K562 (cell line): ENCODE data around the gene OR8G5. TPM values are rescaled to one million over a fixed set of nuclear protein-coding genes. Genes with fewer than 3 reads are reported as not detected.

Experiments used
- ATAC-seq: fragments of 200-7000 bp; cut with Tn5 transposase; 3 replicates; pipeline ENCODE4 v1.9.1; 2020; ENCODE audit warnings: moderate library complexity
- BruUV-seq: library from RNA; stranded (reverse); fragments of 400-500 nt; replicated peaks from 2 replicates; lab custom pipeline; 2021; lab: Mats Ljungman, UMichigan
- CTCF ChIA-PET: fragments of 300-600 bp; formaldehyde crosslinking; extraction: SDS; loops from one replicate; lab custom pipeline; 2021; ENCODE audit warnings: low intra/inter-chr PET ratio; lab: Yijun Ruan, JAX
- POLR2A ChIA-PET: fragments of 300-600, 350-650 bp; sonication (Branson Sonifier 250); formaldehyde crosslinking; extraction: SDS; loops from one replicate; lab custom pipeline; 2021; ENCODE audit warnings: antibody characterized with exemption, inconsistent platforms; lab: Yijun Ruan, JAX
- DNase-seq, 4 experiments: peaks; one replicate each; pipeline versions ENCODE4 v3.0.0 to v3.0.0-alpha.2; 2011 to 2018; ENCODE audit warnings: low spot score in 3 of 4, mixed read lengths in 3 of 4; ENCODE audit errors: extremely low read depth in 1 of 4
- FAIRE-seq: peaks from 2 replicates; lab custom pipeline; 2011; peaks lifted over from hg19 to GRCh38; lab: Jason Lieb, UNC
- H2AFZ ChIP-seq: 2 replicates; pipeline ENCODE4 v1.6.0; 2011; ENCODE audit warnings: low read depth, low read length, control low read depth, inconsistent platforms
- H3K27ac ChIP-seq: fragments of 200-600 bp; 3 replicates; pipeline ENCODE4 v1.8.0; 2011; ENCODE audit warnings: low read depth, mild to moderate bottlenecking, control low read depth, inconsistent platforms, low read length, moderate library complexity, mixed read lengths; ENCODE audit errors: extremely low read depth
- H3K27me3 ChIP-seq, 2 experiments: fragments of 300-600 bp in 1 of 2; 2 replicates in 1 of 2; 3 replicates in 1 of 2; pipeline versions ENCODE4 v1.6.0 to v1.8.0; 2011; ENCODE audit warnings: inconsistent platforms in 2 of 2, low read length in 2 of 2, mild to moderate bottlenecking in 1 of 2, mixed read lengths in 1 of 2, moderate library complexity in 1 of 2; ENCODE audit not compliant: control insufficient read depth in 2 of 2, insufficient read depth in 2 of 2
- H3K36me3 ChIP-seq: fragments of 300-600 bp; 3 replicates; pipeline ENCODE4 v1.8.0; 2011; ENCODE audit warnings: mild to moderate bottlenecking, low read length, inconsistent platforms; ENCODE audit not compliant: control insufficient read depth, insufficient read depth
- H3K4me1 ChIP-seq, 2 experiments: fragments of 200-600 bp in 1 of 2; replicated peaks in 1 of 2; 2 replicates in 1 of 2; 3 replicates in 1 of 2; pipeline versions ENCODE4 v1.5.1 to v1.8.0; 2011; ENCODE audit warnings: inconsistent platforms in 2 of 2, low read length in 2 of 2, mild to moderate bottlenecking in 1 of 2, mixed read lengths in 1 of 2, moderate library complexity in 1 of 2; ENCODE audit not compliant: control insufficient read depth in 2 of 2, insufficient read depth in 2 of 2
- H3K4me2 ChIP-seq: 2 replicates; pipeline ENCODE4 v1.6.1; 2011; ENCODE audit warnings: low read length, control low read depth, inconsistent platforms, mixed read lengths; ENCODE audit not compliant: insufficient read depth
- H3K4me3 ChIP-seq: fragments of 200-600 bp; sonication (generic), shearing (Covaris generic); 2 replicates; pipeline ENCODE4 v1.5.1; 2016; ENCODE audit warnings: control low read depth, inconsistent platforms
- H3K79me2 ChIP-seq: fragments of 200-600 bp; 3 replicates; pipeline ENCODE4 v1.8.0; 2011; ENCODE audit warnings: low read length, inconsistent platforms; ENCODE audit not compliant: control insufficient read depth, insufficient read depth
- H3K9ac ChIP-seq, 2 experiments: 2 replicates each; pipeline versions ENCODE4 v1.6.0 to v1.6.1; 2011; ENCODE audit warnings: low read depth in 2 of 2, low read length in 2 of 2, control low read depth in 1 of 2, inconsistent platforms in 1 of 2, mild to moderate bottlenecking in 1 of 2, mixed read lengths in 1 of 2; ENCODE audit not compliant: insufficient read depth in 1 of 2
- H3K9me1 ChIP-seq: one replicate; pipeline ENCODE4 v1.6.0; 2011; ENCODE audit warnings: inconsistent platforms, mild to moderate bottlenecking, low read length, moderate library complexity; ENCODE audit not compliant: control insufficient read depth, insufficient read depth
- H3K9me3 ChIP-seq: replicated peaks from 2 replicates; pipeline ENCODE4 v1.5.1; 2011; ENCODE audit warnings: low read depth, low read length, inconsistent platforms; ENCODE audit not compliant: control insufficient read depth, insufficient read depth
- H4K20me1 ChIP-seq: replicated peaks from 2 replicates; pipeline ENCODE4 v1.6.1; 2011; ENCODE audit warnings: low read length, inconsistent platforms, mixed read lengths; ENCODE audit not compliant: control insufficient read depth, insufficient read depth
- GATAD2A ChIP-seq: fragments of 450-650 bp; IDR thresholded peaks from 2 replicates; pipeline ENCODE4 v1.6.1; 2017
- RCOR1 ChIP-seq, 2 experiments: IDR thresholded peaks; 2 replicates each; pipeline ENCODE4 v1.6.1; 2012; ENCODE audit warnings: low read depth in 2 of 2, low read length in 2 of 2, borderline replicate concordance in 1 of 2, improper control_type of control experiment in 1 of 2
- ZFP1 ChIP-seq: fragments of 450-650 bp; formaldehyde crosslinking; IDR thresholded peaks from 2 replicates; pipeline ENCODE4 v1.4.0; 2020; ENCODE audit warnings: mild to moderate bottlenecking, mixed read lengths
- ZNF75A ChIP-seq: fragments of 450-650 bp; formaldehyde crosslinking; IDR thresholded peaks from 2 replicates; pipeline ENCODE4 v1.4.0; 2020; ENCODE audit warnings: mild to moderate bottlenecking
- WGBS: fragments of 100-300 bp; shearing (Covaris generic); methylation state at CpG from one replicate; pipeline ENCODE4 v1.1.6; 2016; ENCODE audit warnings: low coverage, mixed read lengths; ENCODE audit not compliant: insufficient coverage; ENCODE audit errors: missing lambda C conversion rate; 5-methylcytosine and 5-hydroxymethylcytosine counted together
- in situ Hi-C: fragments of 300-500 bp; cut with MboI; formaldehyde crosslinking; loops from 4 replicates; pipeline ENCODE4 v1.15.0; 2018; ENCODE audit warnings: inconsistent platforms, mixed read lengths
- intact Hi-C: fragments of 100-400 bp; cut with micrococcal nuclease; formaldehyde crosslinking; loops from 2 replicates; pipeline ENCODE4 v1.14.2; 2022
- polyA plus RNA-seq, 8 experiments: library from polyadenylated mRNA; depleted of rRNA in 4 of 8; stranded (reverse) in 5 of 8; unstranded in 3 of 8; fragments of >200 nt; fragmentation: Nextera tagmentation in 2 of 8; fragmentation: Illumina TruSeq in 1 of 8; extraction: Ambion mirVana in 2 of 8; extraction: Trizol in 1 of 8; gene quantifications; 2 replicates each; pipeline versions ENCODE4 v1.2.1 to v1.2.3, GENCODE V29; 2011 to 2014; ENCODE audit warnings: inconsistent platforms in 1 of 8, missing spikeins in 1 of 8
- total RNA-seq, 7 experiments: library from RNA; depleted of rRNA in 6 of 7; stranded (reverse); fragments of >200 nt in 6 of 7; fragmentation: Illumina TruSeq in 2 of 7; extraction: Trizol in 2 of 7; gene quantifications; 2 replicates each; pipeline versions ENCODE4 v1.2.1 to v1.2.3, GENCODE V29; 2011 to 2021; ENCODE audit warnings: low replicate concordance in 1 of 7
- TF ChIP-seq, protein P1 (sequence below), 2 experiments: fragments of 450-650 bp; IDR thresholded peaks; 2 replicates each; pipeline ENCODE4 v1.6.1; 2018; ENCODE audit warnings: mild to moderate bottlenecking in 2 of 2, low read depth in 1 of 2; ENCODE audit not compliant: partially characterized antibody in 2 of 2
- TF ChIP-seq, protein P2 (sequence below): fragments of 450-650 bp; IDR thresholded peaks from 2 replicates; pipeline ENCODE4 v1.6.1; 2016; ENCODE audit warnings: mild to moderate bottlenecking, moderate library complexity

Gene OR8G5
- total and polyA plus RNA-seq, 9 of the 15 experiments (the other 6 are each of a cell fraction or from before 2014, with no cell fraction given) = 0.18 to 3.8 (median 1.7) TPM

DNA sequence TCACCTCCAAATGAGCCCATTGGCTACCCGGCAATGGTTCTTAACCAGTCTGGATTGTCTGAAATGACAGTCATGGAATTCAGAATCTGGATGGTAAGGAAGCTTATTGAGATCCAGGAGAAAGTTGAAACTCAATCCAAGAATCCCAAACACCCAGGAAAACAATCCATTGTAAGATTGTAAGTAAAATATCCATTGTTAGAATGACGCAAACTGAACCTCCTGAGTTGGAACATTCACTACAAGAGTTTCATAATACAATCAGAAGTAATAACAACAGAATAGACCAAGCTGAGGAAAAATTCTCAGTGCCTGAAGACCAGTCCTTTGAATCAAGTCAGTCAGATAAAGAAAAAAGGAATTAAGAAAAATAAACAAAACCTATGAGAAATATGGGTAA is 22.1 kb downstream of the OR8G5 start:
- WGBS = 66% methylated on average over 2 of the region's 2 CpGs
- Histone ChIP-seq H3K27ac (no peak overlapping the region), H3K9me1 (no peaks in the 10 kb centered on the region), H2AFZ (no peak overlapping the region), H3K4me3 (no peak overlapping the region), H3K4me1 (peaks cover 6 to 13% of the 10 kb centered on the region in 2 experiments), H4K20me1 (no peaks in the 10 kb centered on the region), H3K4me2 (no peak overlapping the region), H3K36me3 (peaks cover 3% of the 10 kb centered on the region; the same call in 1 of the 3 replicates), H3K9ac (no peak overlapping the region), H3K27me3 (no peaks in the 10 kb centered on the region), H3K9me3 (peaks cover 5% of the 10 kb centered on the region), H3K79me2 (no peaks in the 10 kb centered on the region)
- intact Hi-C loops = loop anchor here (5.0 kb wide), 2 partner anchors 71 to 206 kb away; no protein-coding TSS in a partner anchor
- in situ Hi-C loops = no loop called here
- CTCF ChIA-PET = no interaction called here
- DNase-seq (no peak), FAIRE-seq (no peak), ATAC-seq (no peak)
- POLR2A ChIA-PET = no interaction called here
- BruUV-seq = no TSS peak
- TF ChIP-seq GATAD2A (no peak), ZFP1 (CRISPR knock-in tag) (no peak), ZNF75A (no peak), RCOR1 (IDR thresholded peaks at IDR 0.05; ENCODE audit: borderline replicate concordance in 1 of 2, low read depth in 2 of 2, low read length in 2 of 2) (no peak)
- TF ChIP-seq, protein P1, sequence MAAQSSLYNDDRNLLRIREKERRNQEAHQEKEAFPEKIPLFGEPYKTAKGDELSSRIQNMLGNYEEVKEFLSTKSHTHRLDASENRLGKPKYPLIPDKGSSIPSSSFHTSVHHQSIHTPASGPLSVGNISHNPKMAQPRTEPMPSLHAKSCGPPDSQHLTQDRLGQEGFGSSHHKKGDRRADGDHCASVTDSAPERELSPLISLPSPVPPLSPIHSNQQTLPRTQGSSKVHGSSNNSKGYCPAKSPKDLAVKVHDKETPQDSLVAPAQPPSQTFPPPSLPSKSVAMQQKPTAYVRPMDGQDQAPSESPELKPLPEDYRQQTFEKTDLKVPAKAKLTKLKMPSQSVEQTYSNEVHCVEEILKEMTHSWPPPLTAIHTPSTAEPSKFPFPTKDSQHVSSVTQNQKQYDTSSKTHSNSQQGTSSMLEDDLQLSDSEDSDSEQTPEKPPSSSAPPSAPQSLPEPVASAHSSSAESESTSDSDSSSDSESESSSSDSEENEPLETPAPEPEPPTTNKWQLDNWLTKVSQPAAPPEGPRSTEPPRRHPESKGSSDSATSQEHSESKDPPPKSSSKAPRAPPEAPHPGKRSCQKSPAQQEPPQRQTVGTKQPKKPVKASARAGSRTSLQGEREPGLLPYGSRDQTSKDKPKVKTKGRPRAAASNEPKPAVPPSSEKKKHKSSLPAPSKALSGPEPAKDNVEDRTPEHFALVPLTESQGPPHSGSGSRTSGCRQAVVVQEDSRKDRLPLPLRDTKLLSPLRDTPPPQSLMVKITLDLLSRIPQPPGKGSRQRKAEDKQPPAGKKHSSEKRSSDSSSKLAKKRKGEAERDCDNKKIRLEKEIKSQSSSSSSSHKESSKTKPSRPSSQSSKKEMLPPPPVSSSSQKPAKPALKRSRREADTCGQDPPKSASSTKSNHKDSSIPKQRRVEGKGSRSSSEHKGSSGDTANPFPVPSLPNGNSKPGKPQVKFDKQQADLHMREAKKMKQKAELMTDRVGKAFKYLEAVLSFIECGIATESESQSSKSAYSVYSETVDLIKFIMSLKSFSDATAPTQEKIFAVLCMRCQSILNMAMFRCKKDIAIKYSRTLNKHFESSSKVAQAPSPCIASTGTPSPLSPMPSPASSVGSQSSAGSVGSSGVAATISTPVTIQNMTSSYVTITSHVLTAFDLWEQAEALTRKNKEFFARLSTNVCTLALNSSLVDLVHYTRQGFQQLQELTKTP (IDR thresholded peaks at IDR 0.05; ENCODE audit: low read depth in 1 of 2, partially characterized antibody in 2 of 2) = no peak
- TF ChIP-seq, protein P2, sequence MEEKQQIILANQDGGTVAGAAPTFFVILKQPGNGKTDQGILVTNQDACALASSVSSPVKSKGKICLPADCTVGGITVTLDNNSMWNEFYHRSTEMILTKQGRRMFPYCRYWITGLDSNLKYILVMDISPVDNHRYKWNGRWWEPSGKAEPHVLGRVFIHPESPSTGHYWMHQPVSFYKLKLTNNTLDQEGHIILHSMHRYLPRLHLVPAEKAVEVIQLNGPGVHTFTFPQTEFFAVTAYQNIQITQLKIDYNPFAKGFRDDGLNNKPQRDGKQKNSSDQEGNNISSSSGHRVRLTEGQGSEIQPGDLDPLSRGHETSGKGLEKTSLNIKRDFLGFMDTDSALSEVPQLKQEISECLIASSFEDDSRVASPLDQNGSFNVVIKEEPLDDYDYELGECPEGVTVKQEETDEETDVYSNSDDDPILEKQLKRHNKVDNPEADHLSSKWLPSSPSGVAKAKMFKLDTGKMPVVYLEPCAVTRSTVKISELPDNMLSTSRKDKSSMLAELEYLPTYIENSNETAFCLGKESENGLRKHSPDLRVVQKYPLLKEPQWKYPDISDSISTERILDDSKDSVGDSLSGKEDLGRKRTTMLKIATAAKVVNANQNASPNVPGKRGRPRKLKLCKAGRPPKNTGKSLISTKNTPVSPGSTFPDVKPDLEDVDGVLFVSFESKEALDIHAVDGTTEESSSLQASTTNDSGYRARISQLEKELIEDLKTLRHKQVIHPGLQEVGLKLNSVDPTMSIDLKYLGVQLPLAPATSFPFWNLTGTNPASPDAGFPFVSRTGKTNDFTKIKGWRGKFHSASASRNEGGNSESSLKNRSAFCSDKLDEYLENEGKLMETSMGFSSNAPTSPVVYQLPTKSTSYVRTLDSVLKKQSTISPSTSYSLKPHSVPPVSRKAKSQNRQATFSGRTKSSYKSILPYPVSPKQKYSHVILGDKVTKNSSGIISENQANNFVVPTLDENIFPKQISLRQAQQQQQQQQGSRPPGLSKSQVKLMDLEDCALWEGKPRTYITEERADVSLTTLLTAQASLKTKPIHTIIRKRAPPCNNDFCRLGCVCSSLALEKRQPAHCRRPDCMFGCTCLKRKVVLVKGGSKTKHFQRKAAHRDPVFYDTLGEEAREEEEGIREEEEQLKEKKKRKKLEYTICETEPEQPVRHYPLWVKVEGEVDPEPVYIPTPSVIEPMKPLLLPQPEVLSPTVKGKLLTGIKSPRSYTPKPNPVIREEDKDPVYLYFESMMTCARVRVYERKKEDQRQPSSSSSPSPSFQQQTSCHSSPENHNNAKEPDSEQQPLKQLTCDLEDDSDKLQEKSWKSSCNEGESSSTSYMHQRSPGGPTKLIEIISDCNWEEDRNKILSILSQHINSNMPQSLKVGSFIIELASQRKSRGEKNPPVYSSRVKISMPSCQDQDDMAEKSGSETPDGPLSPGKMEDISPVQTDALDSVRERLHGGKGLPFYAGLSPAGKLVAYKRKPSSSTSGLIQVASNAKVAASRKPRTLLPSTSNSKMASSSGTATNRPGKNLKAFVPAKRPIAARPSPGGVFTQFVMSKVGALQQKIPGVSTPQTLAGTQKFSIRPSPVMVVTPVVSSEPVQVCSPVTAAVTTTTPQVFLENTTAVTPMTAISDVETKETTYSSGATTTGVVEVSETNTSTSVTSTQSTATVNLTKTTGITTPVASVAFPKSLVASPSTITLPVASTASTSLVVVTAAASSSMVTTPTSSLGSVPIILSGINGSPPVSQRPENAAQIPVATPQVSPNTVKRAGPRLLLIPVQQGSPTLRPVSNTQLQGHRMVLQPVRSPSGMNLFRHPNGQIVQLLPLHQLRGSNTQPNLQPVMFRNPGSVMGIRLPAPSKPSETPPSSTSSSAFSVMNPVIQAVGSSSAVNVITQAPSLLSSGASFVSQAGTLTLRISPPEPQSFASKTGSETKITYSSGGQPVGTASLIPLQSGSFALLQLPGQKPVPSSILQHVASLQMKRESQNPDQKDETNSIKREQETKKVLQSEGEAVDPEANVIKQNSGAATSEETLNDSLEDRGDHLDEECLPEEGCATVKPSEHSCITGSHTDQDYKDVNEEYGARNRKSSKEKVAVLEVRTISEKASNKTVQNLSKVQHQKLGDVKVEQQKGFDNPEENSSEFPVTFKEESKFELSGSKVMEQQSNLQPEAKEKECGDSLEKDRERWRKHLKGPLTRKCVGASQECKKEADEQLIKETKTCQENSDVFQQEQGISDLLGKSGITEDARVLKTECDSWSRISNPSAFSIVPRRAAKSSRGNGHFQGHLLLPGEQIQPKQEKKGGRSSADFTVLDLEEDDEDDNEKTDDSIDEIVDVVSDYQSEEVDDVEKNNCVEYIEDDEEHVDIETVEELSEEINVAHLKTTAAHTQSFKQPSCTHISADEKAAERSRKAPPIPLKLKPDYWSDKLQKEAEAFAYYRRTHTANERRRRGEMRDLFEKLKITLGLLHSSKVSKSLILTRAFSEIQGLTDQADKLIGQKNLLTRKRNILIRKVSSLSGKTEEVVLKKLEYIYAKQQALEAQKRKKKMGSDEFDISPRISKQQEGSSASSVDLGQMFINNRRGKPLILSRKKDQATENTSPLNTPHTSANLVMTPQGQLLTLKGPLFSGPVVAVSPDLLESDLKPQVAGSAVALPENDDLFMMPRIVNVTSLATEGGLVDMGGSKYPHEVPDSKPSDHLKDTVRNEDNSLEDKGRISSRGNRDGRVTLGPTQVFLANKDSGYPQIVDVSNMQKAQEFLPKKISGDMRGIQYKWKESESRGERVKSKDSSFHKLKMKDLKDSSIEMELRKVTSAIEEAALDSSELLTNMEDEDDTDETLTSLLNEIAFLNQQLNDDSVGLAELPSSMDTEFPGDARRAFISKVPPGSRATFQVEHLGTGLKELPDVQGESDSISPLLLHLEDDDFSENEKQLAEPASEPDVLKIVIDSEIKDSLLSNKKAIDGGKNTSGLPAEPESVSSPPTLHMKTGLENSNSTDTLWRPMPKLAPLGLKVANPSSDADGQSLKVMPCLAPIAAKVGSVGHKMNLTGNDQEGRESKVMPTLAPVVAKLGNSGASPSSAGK = no peak
